H1 (cell line): ENCODE data around the gene MUC5AC. TPM values are rescaled to one million over a fixed set of nuclear protein-coding genes. Genes with fewer than 3 reads are reported as not detected.

Source experiments
- CTCF ChIA-PET: fragments of 300-600 bp; sonication (Branson Sonifier 250); formaldehyde crosslinking; loops from one replicate; lab custom pipeline; 2021; ENCODE audit not compliant: partially characterized antibody; lab: Charles Lee
- POLR2A ChIA-PET: fragments of 300-600 bp; sonication (Branson Sonifier 250); formaldehyde crosslinking; loops from one replicate; lab custom pipeline; 2021; ENCODE audit warnings: inconsistent platforms; ENCODE audit not compliant: partially characterized antibody; lab: Charles Lee
- DNase-seq, 2 experiments: peaks; one replicate each; pipeline versions ENCODE4 v3.0.0 to v3.0.0-alpha.2; 2010 to 2022; ENCODE audit warnings: low spot score in 2 of 2, low read depth in 1 of 2, mixed read lengths in 1 of 2
- FAIRE-seq: peaks from 2 replicates; lab custom pipeline; 2011; peaks lifted over from hg19 to GRCh38; lab: Jason Lieb, UNC
- H2AFZ ChIP-seq: 2 replicates; pipeline ENCODE4 v1.8.1; 2012; ENCODE audit warnings: low read length, inconsistent platforms
- H2AK5ac ChIP-seq: 2 replicates; pipeline ENCODE4 v1.6.1; 2013; ENCODE audit warnings: low read depth, low read length
- H2BK120ac ChIP-seq: replicated peaks from 2 replicates; pipeline ENCODE3; 2013; ENCODE audit warnings: low read depth, low read length, inconsistent platforms
- H2BK12ac ChIP-seq: 2 replicates; pipeline ENCODE4 v1.6.1; 2013; ENCODE audit warnings: low read depth, low read length
- H2BK15ac ChIP-seq: 2 replicates; pipeline ENCODE4 v1.6.1; 2013; ENCODE audit warnings: low read length
- H2BK20ac ChIP-seq: 2 replicates; pipeline ENCODE4 v1.6.1; 2013; ENCODE audit warnings: low read length
- H2BK5ac ChIP-seq: 2 replicates; pipeline ENCODE4 v1.6.1; 2013; ENCODE audit warnings: low read depth, low read length
- H3K14ac ChIP-seq: 2 replicates; pipeline ENCODE4 v1.6.1; 2013; ENCODE audit warnings: inconsistent platforms; ENCODE audit not compliant: insufficient read length
- H3K18ac ChIP-seq: 2 replicates; pipeline ENCODE4 v1.6.1; 2013; ENCODE audit warnings: low read length; ENCODE audit errors: extremely low read depth
- H3K23ac ChIP-seq: 2 replicates; pipeline ENCODE4 v1.6.1; 2013; ENCODE audit warnings: inconsistent platforms; ENCODE audit not compliant: insufficient read length
- H3K23me2 ChIP-seq: 2 replicates; pipeline ENCODE4 v1.6.1; 2013; ENCODE audit warnings: low read depth, low read length
- H3K27ac ChIP-seq: 2 replicates; pipeline ENCODE4 v1.6.1; 2011; ENCODE audit warnings: low read depth, low read length, inconsistent platforms
- H3K27me3 ChIP-seq, 4 experiments: replicated peaks in 1 of 4; 1 replicate in 1 of 4; 2 replicates in 3 of 4; pipeline versions ENCODE4 v1.6.1 to v1.8.1; 2011 to 2013; ENCODE audit warnings: low read length in 3 of 4, mild to moderate bottlenecking in 3 of 4, inconsistent platforms in 2 of 4, mixed read lengths in 2 of 4, moderate library complexity in 1 of 4; ENCODE audit not compliant: control insufficient read depth in 3 of 4, insufficient read depth in 3 of 4; ENCODE audit errors: extremely low read depth in 1 of 4
- H3K36me3 ChIP-seq, 4 experiments: 2 replicates each; pipeline versions ENCODE4 v1.6.1 to v1.8.1; 2011 to 2013; ENCODE audit warnings: mild to moderate bottlenecking in 4 of 4, low read length in 3 of 4, moderate library complexity in 2 of 4, control low read depth in 1 of 4, inconsistent platforms in 1 of 4; ENCODE audit not compliant: insufficient read depth in 4 of 4, control insufficient read depth in 2 of 4
- H3K4ac ChIP-seq: replicated peaks from 2 replicates; pipeline ENCODE3; 2013; ENCODE audit warnings: low read length, low read depth, mixed read lengths, inconsistent platforms; ENCODE audit not compliant: insufficient read length
- H3K4me1 ChIP-seq, 4 experiments: replicated peaks in 1 of 4; 1 replicate in 1 of 4; 2 replicates in 3 of 4; pipeline versions ENCODE4 v1.6.1 to v1.8.1; 2011 to 2013; ENCODE audit warnings: low read length in 3 of 4, inconsistent platforms in 2 of 4, mixed read lengths in 1 of 4; ENCODE audit not compliant: insufficient read depth in 4 of 4, control insufficient read depth in 3 of 4
- H3K4me2 ChIP-seq, 2 experiments: 2 replicates each; pipeline versions ENCODE4 v1.6.1 to v1.8.1; 2011 to 2013; ENCODE audit warnings: low read depth in 2 of 2, low read length in 2 of 2, control low read depth in 1 of 2, inconsistent platforms in 1 of 2, mild to moderate bottlenecking in 1 of 2; ENCODE audit not compliant: insufficient read depth in 1 of 2
- H3K4me3 ChIP-seq, 4 experiments: fragments of 200-600, 300-600 bp in 1 of 4; sonication (generic), shearing (Covaris generic), sonication (Bioruptor Twin) in 1 of 4; 2 replicates each; pipeline versions ENCODE4 v1.5.1 to v1.8.1; 2011 to 2016; ENCODE audit warnings: low read length in 4 of 4, low read depth in 3 of 4, control low read depth in 2 of 4, inconsistent platforms in 2 of 4, mild to moderate bottlenecking in 2 of 4, mixed read lengths in 1 of 4, moderate library complexity in 1 of 4; ENCODE audit not compliant: insufficient read depth in 2 of 4; ENCODE audit errors: extremely low read depth in 1 of 4
- H3K56ac ChIP-seq: replicated peaks from 2 replicates; pipeline ENCODE3; 2013; ENCODE audit warnings: low read depth, mild to moderate bottlenecking, mixed read lengths, low read length, inconsistent platforms; ENCODE audit not compliant: insufficient read length
- H3K79me1 ChIP-seq: 2 replicates; pipeline ENCODE4 v1.6.1; 2013; ENCODE audit warnings: low read depth, low read length, control low read depth
- H3K79me2 ChIP-seq, 2 experiments: 2 replicates each; pipeline versions ENCODE4 v1.6.1 to v1.8.1; 2012 to 2013; ENCODE audit warnings: low read length in 2 of 2, mild to moderate bottlenecking in 2 of 2, inconsistent platforms in 1 of 2; ENCODE audit not compliant: insufficient read depth in 2 of 2, control insufficient read depth in 1 of 2
- H3K9ac ChIP-seq, 4 experiments: replicated peaks in 1 of 4; 1 replicate in 1 of 4; 2 replicates in 3 of 4; pipeline versions ENCODE4 v1.6.1 to v1.8.1; 2011 to 2013; ENCODE audit warnings: low read depth in 3 of 4, low read length in 3 of 4, control low read depth in 2 of 4, mild to moderate bottlenecking in 2 of 4, moderate library complexity in 2 of 4, inconsistent platforms in 1 of 4; ENCODE audit errors: extremely low read depth in 1 of 4
- H3K9me3 ChIP-seq, 2 experiments: 2 replicates each; pipeline versions ENCODE4 v1.6.1 to v1.8.1; 2012 to 2013; ENCODE audit warnings: mild to moderate bottlenecking in 2 of 2, moderate library complexity in 2 of 2, control low read depth in 1 of 2, inconsistent platforms in 1 of 2, low read depth in 1 of 2, low read length in 1 of 2, mixed read lengths in 1 of 2; ENCODE audit not compliant: insufficient read depth in 2 of 2
- H4K20me1 ChIP-seq, 2 experiments: replicated peaks in 1 of 2; 2 replicates each; pipeline versions ENCODE3 to v1.8.1; 2011 to 2013; ENCODE audit warnings: inconsistent platforms in 2 of 2, low read length in 2 of 2, mild to moderate bottlenecking in 1 of 2; ENCODE audit not compliant: insufficient read depth in 2 of 2, control insufficient read depth in 1 of 2
- H4K5ac ChIP-seq: 2 replicates; pipeline ENCODE4 v1.6.1; 2013; ENCODE audit warnings: low read length, low read depth, mixed read lengths, inconsistent platforms; ENCODE audit not compliant: insufficient read length
- H4K8ac ChIP-seq: 2 replicates; pipeline ENCODE4 v1.8.0; 2013; ENCODE audit warnings: mild to moderate bottlenecking, moderate library complexity, low read length, inconsistent platforms; ENCODE audit not compliant: insufficient read depth; ENCODE audit errors: extremely low read depth
- H4K91ac ChIP-seq: replicated peaks from 2 replicates; pipeline ENCODE3; 2013; ENCODE audit warnings: low read length, mixed read lengths, inconsistent platforms; ENCODE audit not compliant: insufficient read length
- GTF2F1 ChIP-seq: IDR thresholded peaks from 2 replicates; pipeline ENCODE4 v1.6.1; 2012; ENCODE audit warnings: low read depth, low read length, improper control_type of control experiment, borderline replicate concordance
- SIX5 ChIP-seq: IDR thresholded peaks from 2 replicates; pipeline ENCODE4 v1.6.1; 2011; ENCODE audit warnings: mild to moderate bottlenecking, low read depth, low read length
- WGBS, 2 experiments: shearing (Covaris generic) in 1 of 2; methylation state at CpG; one replicate each; pipeline versions ENCODE4 v1.1.6 to v1.1.7; 2013 to 2015; ENCODE audit warnings: low lambda C conversion rate in 2 of 2, mixed read lengths in 2 of 2, inconsistent platforms in 1 of 2, low coverage in 1 of 2, missing lambda C conversion rate in 1 of 2; ENCODE audit not compliant: insufficient replicate concordance in 2 of 2, insufficient coverage in 1 of 2, insufficient read length in 1 of 2; ENCODE audit errors: extremely low coverage in 1 of 2, missing lambda C conversion rate in 1 of 2; 5-methylcytosine and 5-hydroxymethylcytosine counted together
- polyA plus RNA-seq, 7 experiments: library from polyadenylated mRNA; depleted of rRNA in 3 of 7; stranded (reverse) in 5 of 7; unstranded in 2 of 7; fragments of >200 nt in 5 of 7; fragments of 200-250 nt in 2 of 7; gene quantifications; 1 replicate in 5 of 7; 2 replicates in 1 of 7; 4 replicates in 1 of 7; pipeline versions ENCODE4 v1.2.1 to v1.2.3, GENCODE V29; 2011 to 2013; ENCODE audit warnings: missing spikeins in 2 of 7, mixed read lengths in 2 of 7
- total RNA-seq: library from RNA; stranded (reverse); fragmentation: NEBNext Ultra II Directional; extraction: Animal tissue kit (Norgen Biotek cat#: 25700); gene quantifications from 2 replicates; pipeline ENCODE4 v1.2.1, GENCODE V29; 2021

Gene MUC5AC
- total and polyA plus RNA-seq, 2 of the 8 experiments (the other 6 are each of a cell fraction or from before 2014, with no cell fraction given) = not detected

DNA sequence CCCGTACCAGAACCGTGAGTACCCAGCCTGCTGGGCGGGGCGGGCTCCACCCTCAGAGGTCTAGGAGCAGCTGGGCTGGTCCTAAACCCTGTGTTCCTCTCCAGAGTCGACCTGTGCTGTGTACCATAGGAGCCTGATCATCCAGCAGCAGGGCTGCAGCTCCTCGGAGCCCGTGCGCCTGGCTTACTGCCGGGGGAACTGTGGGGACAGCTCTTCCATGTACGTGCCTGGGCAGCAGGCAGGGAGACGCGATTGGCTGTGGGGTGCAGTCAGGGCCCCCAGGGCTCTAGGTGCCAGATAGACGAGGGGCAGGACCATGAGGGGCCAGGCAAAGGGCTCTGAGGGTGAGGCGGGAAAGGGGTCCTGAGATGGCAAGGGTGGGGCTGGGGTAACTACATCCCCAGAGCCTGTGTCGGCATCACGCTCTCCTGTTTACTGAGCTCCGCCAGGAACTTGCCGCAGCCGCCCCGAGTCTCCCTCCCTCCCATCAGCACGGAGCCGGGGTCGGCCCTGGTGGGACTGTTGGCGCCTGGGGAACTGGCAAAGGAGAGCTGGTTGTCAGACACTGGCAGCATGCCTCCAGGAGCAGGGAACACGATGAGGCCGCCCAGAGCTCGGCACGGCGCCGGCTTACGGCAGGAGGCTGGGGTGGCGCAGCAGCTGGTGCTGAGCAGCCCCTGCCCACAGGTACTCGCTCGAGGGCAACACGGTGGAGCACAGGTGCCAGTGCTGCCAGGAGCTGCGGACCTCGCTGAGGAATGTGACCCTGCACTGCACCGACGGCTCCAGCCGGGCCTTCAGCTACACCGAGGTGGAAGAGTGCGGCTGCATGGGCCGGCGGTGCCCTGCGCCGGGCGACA, 42.2 kb downstream of the MUC5AC start:
- H3K27ac ChIP-seq = no peak overlapping the region
- no peak for TF ChIP-seq GTF2F1
- no peak for TF ChIP-seq SIX5
- H3K4ac ChIP-seq = no peak overlapping the region
- H4K5ac ChIP-seq = no peak overlapping the region
- H2BK15ac ChIP-seq = no peak overlapping the region
- no peak overlapping the region for H3K23ac ChIP-seq
- H2AK5ac ChIP-seq = no peak overlapping the region
- ChIA-PET CTCF (interaction anchor here (0.5 to 0.9 kb wide), 6 partner anchors 23 to 625 kb away, joined by 3 to 4 read pairs (median 3); no protein-coding TSS in a partner anchor), POLR2A (no interaction called here)
- H3K18ac ChIP-seq = no peak overlapping the region
- H3K4me1 ChIP-seq = no peaks in the 10 kb centered on the region; a peak in 1 of 7 replicates
- H3K14ac ChIP-seq = no peak overlapping the region
- H2BK20ac ChIP-seq = no peak overlapping the region
- no peak overlapping the region; the same call in 1 of the 2 replicates for H4K8ac ChIP-seq
- DNase-seq (no peak), FAIRE-seq (no peak)
- no peaks in the 10 kb centered on the region for H3K36me3 ChIP-seq
- no peaks in the 10 kb centered on the region for H3K79me1 ChIP-seq
- H3K79me2 ChIP-seq = no peaks in the 10 kb centered on the region
- peaks cover 0 to 2% (median 0%) of the 10 kb centered on the region in 4 experiments; a peak in 1 of 7 replicates for H3K27me3 ChIP-seq
- H3K9me3 ChIP-seq = peaks cover 0 to under 1% of the 10 kb centered on the region in 2 experiments; a peak in 1 of 4 replicates
- no peak overlapping the region for H3K4me2 ChIP-seq
- no peaks in the 10 kb centered on the region for H4K20me1 ChIP-seq
- 83% methylated on average over 37 of the region's 47 CpGs; no CpG with 5 or more reads in 1 of the 2 experiments for WGBS, 2 experiments
- H3K23me2 ChIP-seq = no peaks in the 10 kb centered on the region; the same call in 1 of the 2 replicates
- H3K56ac ChIP-seq = no peak overlapping the region
- H2BK12ac ChIP-seq = no peak overlapping the region
- no peak overlapping the region for H2AFZ ChIP-seq
- no peak overlapping the region for H4K91ac ChIP-seq
- no peak overlapping the region for H3K9ac ChIP-seq
- no peak overlapping the region for H2BK120ac ChIP-seq
- no peak overlapping the region for H2BK5ac ChIP-seq
- no peak overlapping the region for H3K4me3 ChIP-seq
